ENCODE data around the gene SMC1A. TPM values are rescaled to one million over a fixed set of nuclear protein-coding genes. Genes with fewer than 3 reads are reported as not detected.
A peak's percentile ranks its signal among the peaks of the same experiment; 100 is the strongest.

SMC1A gene
- total and polyA plus RNA-seq, 2 of the 8 experiments (the other 6 are each of a cell fraction or from before 2014, with no cell fraction given) = 22.2 to 98.1 TPM

GRCh38 chrX:53373307-53373706, 49.1 kb downstream of the SMC1A start:
- no peaks in the 10 kb centered on the region for H3K4me1 ChIP-seq (replicated peaks in 1 of 4; ENCODE audit: control insufficient read depth in 3 of 4, insufficient read depth in 4 of 4, low read length in 3 of 4)
- no peak overlapping the region for H3K23ac ChIP-seq (ENCODE audit: insufficient read length)
- H3K79me2 ChIP-seq (ENCODE audit: control insufficient read depth in 1 of 2, insufficient read depth in 2 of 2, low read length in 2 of 2) = no peaks in the 10 kb centered on the region
- no peak overlapping the region for H3K4ac ChIP-seq (replicated peaks; ENCODE audit: insufficient read length, low read depth, low read length)
- no peak overlapping the region for H3K9ac ChIP-seq (replicated peaks in 1 of 4; ENCODE audit: extremely low read depth in 1 of 4, low read depth in 3 of 4, low read length in 3 of 4)
- H3K18ac ChIP-seq (ENCODE audit: extremely low read depth, low read length) = no peak overlapping the region
- no peak overlapping the region for H2AFZ ChIP-seq (ENCODE audit: low read length)
- no peak overlapping the region for H2BK120ac ChIP-seq (replicated peaks; ENCODE audit: low read depth, low read length)
- no peak overlapping the region for H2BK12ac ChIP-seq (ENCODE audit: low read depth, low read length)
- FAIRE-seq (peak; percentile 32), DNase-seq (ENCODE audit: low read depth in 1 of 2, low spot score in 2 of 2) (no peak)
- H2BK5ac ChIP-seq (ENCODE audit: low read depth, low read length) = no peak overlapping the region
- H3K36me3 ChIP-seq (ENCODE audit: control insufficient read depth in 2 of 4, insufficient read depth in 4 of 4, low read length in 3 of 4) = peaks cover 0 to 2% (median 0%) of the 10 kb centered on the region in 4 experiments; a peak in 1 of 8 replicates
- H2BK15ac ChIP-seq (ENCODE audit: low read length) = no peak overlapping the region
- no peaks in the 10 kb centered on the region for H3K9me3 ChIP-seq (ENCODE audit: insufficient read depth in 2 of 2, low read depth in 1 of 2, low read length in 1 of 2)
- no peak overlapping the region for H4K8ac ChIP-seq (ENCODE audit: extremely low read depth, insufficient read depth, low read length)
- WGBS, 2 experiments (ENCODE audit: extremely low coverage in 1 of 2, insufficient coverage in 1 of 2, insufficient read length in 1 of 2, insufficient replicate concordance in 2 of 2, low coverage in 1 of 2, low lambda C conversion rate in 2 of 2, missing lambda C conversion rate in 1 of 2) = 91% methylated on average over 2 of the region's 2 CpGs; no CpG with 5 or more reads in 1 of the 2 experiments
- H4K20me1 ChIP-seq (replicated peaks in 1 of 2; ENCODE audit: control insufficient read depth in 1 of 2, insufficient read depth in 2 of 2, low read length in 2 of 2) = no peaks in the 10 kb centered on the region
- CTCF ChIA-PET (ENCODE audit: partially characterized antibody) = interaction anchor here (1.0 to 1.5 kb wide), 4 partner anchors 43 to 183 kb away, joined by 3 to 6 read pairs (median 4); no protein-coding TSS in a partner anchor
- H3K14ac ChIP-seq (ENCODE audit: insufficient read length) = no peak overlapping the region
- no peak overlapping the region for H3K56ac ChIP-seq (replicated peaks; ENCODE audit: insufficient read length, low read depth, low read length)
- POLR2A ChIA-PET (ENCODE audit: partially characterized antibody) = interaction anchor here (0.9 to 1.4 kb wide), 2 partner anchors 9 to 12 kb away, joined by 3 to 4 read pairs; no protein-coding TSS in a partner anchor
- H3K27ac ChIP-seq (ENCODE audit: low read depth, low read length) = no peak overlapping the region
- no peak overlapping the region for H2BK20ac ChIP-seq (ENCODE audit: low read length)
- H3K4me3 ChIP-seq (ENCODE audit: extremely low read depth in 1 of 4, insufficient read depth in 2 of 4, low read depth in 3 of 4, low read length in 4 of 4) = no peak overlapping the region
- no peaks in the 10 kb centered on the region for H3K79me1 ChIP-seq (ENCODE audit: low read depth, low read length)
- no peak overlapping the region for H2AK5ac ChIP-seq (ENCODE audit: low read depth, low read length)
- H3K4me2 ChIP-seq (ENCODE audit: insufficient read depth in 1 of 2, low read depth in 2 of 2, low read length in 2 of 2) = no peak overlapping the region
- no peak overlapping the region for H4K91ac ChIP-seq (replicated peaks; ENCODE audit: insufficient read length, low read length)
- H3K27me3 ChIP-seq (replicated peaks in 1 of 4; ENCODE audit: control insufficient read depth in 3 of 4, extremely low read depth in 1 of 4, insufficient read depth in 3 of 4, low read length in 3 of 4) = no peaks in the 10 kb centered on the region
- no peaks in the 10 kb centered on the region for H3K23me2 ChIP-seq (ENCODE audit: low read depth, low read length)
- H4K5ac ChIP-seq (ENCODE audit: insufficient read length, low read depth, low read length) = no peak overlapping the region
- TF ChIP-seq EP300 (IDR thresholded peaks at IDR 0.05; ENCODE audit: borderline replicate concordance in 1 of 2, low read depth in 2 of 2, low read length in 2 of 2) (no peak), HDAC6 (IDR thresholded peaks at IDR 0.05; ENCODE audit: low read depth, low read length) (no peak), RNF2 (IDR thresholded peaks at IDR 0.05; ENCODE audit: borderline replicate concordance, low read depth, low read length, missing control alignments, poor library complexity, severe bottlenecking) (no peak), CHD2 (IDR thresholded peaks at IDR 0.05; ENCODE audit: low read length) (no peak), CTBP2 (IDR thresholded peaks at IDR 0.05; ENCODE audit: borderline replicate concordance, insufficient read depth, insufficient read length, low read length) (no peak), SP2 (IDR thresholded peaks at IDR 0.05; ENCODE audit: low read length) (no peak), EZH2 (IDR thresholded peaks at IDR 0.05; ENCODE audit: low read depth, low read length, severe bottlenecking) (no peak), ATF2 (IDR thresholded peaks at IDR 0.05; ENCODE audit: low read length) (no peak), TBP (IDR thresholded peaks at IDR 0.05; ENCODE audit: low read depth, low read length) (no peak), TAF1 (IDR thresholded peaks at IDR 0.05; ENCODE audit: low read depth, low read length) (no peak), CHD1 (IDR thresholded peaks at IDR 0.05; ENCODE audit: low read depth, low read length) (no peak), RXRA (IDR thresholded peaks at IDR 0.05; ENCODE audit: insufficient read depth, low read depth, low read length) (no peak)
